ENCODE measurements around the gene TMEM267. TPM values are rescaled to one million over a fixed set of nuclear protein-coding genes. Genes with fewer than 3 reads are reported as not detected.
"Not testable (repeated sequence)": the region's sequence is repeated elsewhere in the genome, so short reads cannot be mapped to it uniquely, and the experiment has no call there.

TMEM267 gene
- total RNA-seq, 1 donor from 2014 or later: 15.7 TPM

GRCh38 chr5:43465455-43465854 is 18.2 kb downstream of the TMEM267 start:
- intact Hi-C loops (cut with micrococcal nuclease): not testable (repeated sequence)

DNA sequence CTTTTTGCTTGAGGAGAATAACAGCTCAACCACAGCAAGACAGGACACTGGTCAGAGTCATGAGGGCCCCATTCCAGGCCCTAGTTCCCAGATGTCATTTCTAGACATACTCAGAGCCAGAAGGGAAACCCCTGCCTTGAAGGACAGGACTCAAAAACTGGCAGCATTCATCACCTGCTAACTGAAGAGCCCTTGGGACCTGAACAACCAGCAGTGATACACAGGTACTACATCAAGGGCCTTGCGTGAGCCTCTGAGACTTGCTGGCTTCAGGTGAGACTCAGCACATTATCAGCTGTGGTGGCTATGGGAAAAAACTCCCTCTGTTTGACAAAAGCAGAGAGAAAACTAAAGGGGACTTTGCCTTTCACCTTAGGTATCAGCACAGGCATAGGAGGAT is 22.6 kb downstream of the TMEM267 start:
- intact Hi-C loops (cut with micrococcal nuclease): no loop called here

- intact Hi-C loops (cut with micrococcal nuclease): no loop called here
These were observed 27.1 kb downstream of the TMEM267 start for GRCh38 chr5:43456556-43456955.

GRCh38 chr5:43441575-43441974 is 42.1 kb downstream of the TMEM267 start:
- intact Hi-C loops (cut with micrococcal nuclease): not testable (repeated sequence)

DNA sequence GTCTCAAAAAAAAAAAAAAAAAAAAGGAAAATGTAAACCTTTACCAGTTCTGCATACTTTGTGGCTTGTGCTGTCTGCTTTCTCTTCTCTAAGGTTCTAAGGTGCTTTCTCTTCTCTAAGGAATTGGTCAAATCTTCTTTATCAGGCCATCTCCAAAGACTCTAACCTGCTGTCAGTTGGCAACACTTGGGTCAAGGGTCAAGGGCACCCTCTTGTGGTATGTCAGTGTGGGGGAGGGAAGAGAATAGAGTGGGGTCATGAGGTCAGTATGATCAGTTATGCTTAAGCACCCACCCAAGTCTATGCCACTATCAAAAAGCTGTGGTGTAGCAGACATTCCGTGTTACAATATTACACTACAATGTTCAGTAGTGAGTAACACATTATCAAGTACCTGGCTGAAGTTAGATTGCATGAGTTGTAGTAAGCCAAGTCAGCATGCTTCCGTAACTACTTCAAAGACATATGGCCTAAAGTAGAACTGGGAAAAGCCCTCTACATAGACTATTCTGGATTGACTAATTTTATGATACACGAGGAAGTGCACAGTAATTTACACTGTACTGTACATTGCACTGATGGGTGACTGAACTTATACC is 46.5 kb downstream of the TMEM267 start:
- intact Hi-C loops (cut with micrococcal nuclease): no loop called here

- intact Hi-C loops (cut with micrococcal nuclease): no loop called here
These were observed 50.3 kb downstream of the TMEM267 start for GRCh38 chr5:43433382-43433781.

- intact Hi-C loops (cut with micrococcal nuclease): no loop called here
These were observed 50.9 kb downstream of the TMEM267 start for GRCh38 chr5:43432486-43433375.

DNA sequence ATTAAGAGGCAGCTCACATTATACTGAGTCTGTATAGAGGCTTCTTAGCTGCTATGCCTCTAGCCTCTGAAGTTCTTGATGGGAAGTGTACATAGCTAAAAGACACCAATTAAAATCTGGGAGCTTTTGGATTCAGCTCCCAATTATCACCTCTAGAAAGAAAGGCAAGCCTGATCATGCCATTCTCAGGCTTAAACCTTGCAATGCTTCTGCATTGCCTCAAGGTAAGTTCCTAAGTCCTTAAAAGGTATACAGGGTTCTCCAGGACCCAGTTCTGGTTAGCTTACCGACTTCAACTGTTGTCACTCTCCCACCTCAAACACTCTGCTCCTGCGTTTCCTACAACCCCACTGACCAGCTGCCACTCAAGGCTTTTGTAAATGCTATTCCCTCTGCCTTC is 54.0 kb downstream of the TMEM267 start:
- intact Hi-C loops (cut with micrococcal nuclease): no loop called here

- intact Hi-C loops (cut with micrococcal nuclease): no loop called here
These were observed 54.6 kb downstream of the TMEM267 start for GRCh38 chr5:43429016-43429415.

DNA sequence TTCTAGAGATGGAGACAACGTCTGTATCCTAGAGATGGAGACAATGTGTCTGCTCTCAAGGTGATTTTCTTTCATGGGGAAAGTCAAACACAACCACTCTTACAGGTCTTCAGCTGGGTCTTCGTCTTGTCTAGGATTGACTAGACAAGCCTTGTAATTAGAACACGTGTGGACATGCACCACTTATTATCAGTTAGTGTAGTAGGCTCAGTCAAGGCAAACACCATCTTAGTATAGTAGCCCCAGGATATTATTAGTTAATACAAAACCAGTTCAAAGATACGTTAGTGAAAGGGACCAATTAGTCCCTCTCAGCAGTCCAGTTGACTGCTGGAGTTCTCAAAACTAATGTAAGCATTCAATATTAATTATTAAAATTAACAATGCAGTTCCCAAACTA is 56.4 kb downstream of the TMEM267 start:
- intact Hi-C loops (cut with micrococcal nuclease): no loop called here

GRCh38 chr5:43425983-43426382 is 57.7 kb downstream of the TMEM267 start:
- intact Hi-C loops (cut with micrococcal nuclease): no loop called here

DNA sequence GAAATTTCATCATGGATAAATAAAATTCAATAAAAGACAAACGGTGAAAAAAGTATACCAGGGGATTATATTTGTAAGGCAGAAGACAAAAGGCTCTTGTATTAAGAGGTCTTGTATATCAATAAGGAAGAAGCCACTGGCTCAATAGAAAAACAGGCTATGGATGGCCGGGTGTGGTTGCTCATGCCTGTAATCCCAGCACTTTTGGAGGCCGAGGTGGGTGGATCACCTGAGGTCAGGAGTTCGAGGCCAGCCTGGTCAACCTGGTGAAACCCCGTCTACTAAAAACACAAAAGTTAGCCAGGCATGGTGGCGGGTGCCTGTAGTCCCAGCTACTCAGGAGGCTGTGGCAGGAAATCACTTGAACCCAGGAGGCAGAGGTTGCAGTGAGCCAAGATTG is 60.6 kb downstream of the TMEM267 start:
- intact Hi-C loops (cut with micrococcal nuclease): not testable (repeated sequence)

- intact Hi-C loops (cut with micrococcal nuclease): no loop called here
These were observed 61.5 kb downstream of the TMEM267 start for GRCh38 chr5:43422143-43422542.

DNA sequence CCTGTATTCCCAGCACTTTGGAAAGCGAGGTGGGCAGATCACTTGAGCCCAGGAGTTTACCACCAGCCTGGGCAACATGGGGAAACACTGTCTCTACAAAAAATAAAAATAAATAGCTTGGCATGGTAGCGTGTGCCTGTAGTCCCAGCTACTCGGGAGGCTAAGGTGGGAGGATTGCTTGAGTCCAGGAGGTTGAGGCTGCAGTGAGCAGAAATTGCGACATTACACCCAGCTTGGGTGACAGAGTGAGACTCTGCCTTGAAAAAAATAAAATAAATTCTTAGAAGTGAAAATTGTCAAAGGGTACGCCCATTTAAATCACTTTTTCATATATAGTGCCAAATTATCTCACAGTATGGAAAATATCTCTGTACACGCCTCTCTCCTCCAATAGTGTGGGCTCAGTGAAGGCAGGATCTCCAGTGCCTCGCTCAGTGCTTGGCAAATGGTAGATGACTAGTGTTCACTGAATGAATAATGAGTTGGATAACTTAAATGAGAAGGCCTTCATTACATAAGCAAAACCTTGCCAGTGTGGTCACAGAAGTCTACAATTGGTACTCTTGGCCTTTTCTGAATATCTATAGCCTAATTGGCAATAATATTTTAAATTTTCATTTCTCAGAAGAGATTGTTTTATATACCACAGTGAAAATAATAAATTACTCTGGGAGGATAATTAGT is 62.1 kb downstream of the TMEM267 start:
- intact Hi-C loops (cut with micrococcal nuclease): no loop called here

DNA sequence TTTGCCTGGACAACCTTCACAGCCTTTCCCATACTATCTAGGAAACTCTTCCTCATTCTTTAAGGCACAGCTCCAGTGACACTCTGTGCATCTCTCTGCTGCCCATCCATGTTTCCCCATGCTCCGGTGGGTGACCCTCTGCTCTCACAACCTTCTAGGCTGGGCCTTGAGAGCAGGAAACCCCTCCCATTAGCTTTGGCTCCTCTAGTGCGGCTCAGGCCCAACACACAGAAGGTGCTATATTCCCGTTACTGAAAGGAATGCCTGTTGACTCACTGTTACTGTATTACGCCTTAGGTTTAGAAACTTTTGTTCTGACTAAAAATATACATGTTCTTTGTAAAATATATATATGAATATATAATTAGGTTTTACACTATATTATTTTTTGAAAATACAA is 63.4 kb downstream of the TMEM267 start:
- intact Hi-C loops (cut with micrococcal nuclease): no loop called here

GRCh38 chr5:43418561-43418960 is 65.1 kb downstream of the TMEM267 start:
- intact Hi-C loops (cut with micrococcal nuclease): no loop called here

DNA sequence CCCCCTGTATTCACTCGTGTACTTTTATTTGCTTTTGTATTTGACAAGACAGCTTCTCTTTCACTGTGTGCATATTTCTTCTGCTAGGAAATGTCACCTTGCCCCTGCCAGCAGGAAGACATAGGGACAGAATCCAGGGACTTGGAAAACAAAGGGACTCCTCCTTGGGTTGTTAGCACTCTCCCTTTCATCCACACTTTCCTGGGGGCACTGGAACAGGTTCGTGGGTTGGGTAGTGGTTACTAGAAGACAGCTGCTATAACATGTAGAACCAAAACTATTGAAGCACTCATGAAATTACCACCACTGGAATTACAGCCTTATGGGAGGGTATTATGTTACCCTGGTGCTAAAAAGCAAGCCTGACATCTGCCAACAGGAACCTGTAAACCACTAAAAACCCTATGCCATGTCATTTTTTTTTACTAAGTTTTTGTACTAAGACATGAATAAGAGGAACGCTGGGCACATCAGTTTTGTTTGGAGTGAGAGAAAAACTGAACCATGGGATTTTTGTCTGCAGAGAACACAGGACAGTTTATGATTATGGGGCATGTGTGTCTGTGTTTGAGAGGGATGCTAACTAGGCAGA is 66.8 kb downstream of the TMEM267 start:
- intact Hi-C loops (cut with micrococcal nuclease): no loop called here

DNA sequence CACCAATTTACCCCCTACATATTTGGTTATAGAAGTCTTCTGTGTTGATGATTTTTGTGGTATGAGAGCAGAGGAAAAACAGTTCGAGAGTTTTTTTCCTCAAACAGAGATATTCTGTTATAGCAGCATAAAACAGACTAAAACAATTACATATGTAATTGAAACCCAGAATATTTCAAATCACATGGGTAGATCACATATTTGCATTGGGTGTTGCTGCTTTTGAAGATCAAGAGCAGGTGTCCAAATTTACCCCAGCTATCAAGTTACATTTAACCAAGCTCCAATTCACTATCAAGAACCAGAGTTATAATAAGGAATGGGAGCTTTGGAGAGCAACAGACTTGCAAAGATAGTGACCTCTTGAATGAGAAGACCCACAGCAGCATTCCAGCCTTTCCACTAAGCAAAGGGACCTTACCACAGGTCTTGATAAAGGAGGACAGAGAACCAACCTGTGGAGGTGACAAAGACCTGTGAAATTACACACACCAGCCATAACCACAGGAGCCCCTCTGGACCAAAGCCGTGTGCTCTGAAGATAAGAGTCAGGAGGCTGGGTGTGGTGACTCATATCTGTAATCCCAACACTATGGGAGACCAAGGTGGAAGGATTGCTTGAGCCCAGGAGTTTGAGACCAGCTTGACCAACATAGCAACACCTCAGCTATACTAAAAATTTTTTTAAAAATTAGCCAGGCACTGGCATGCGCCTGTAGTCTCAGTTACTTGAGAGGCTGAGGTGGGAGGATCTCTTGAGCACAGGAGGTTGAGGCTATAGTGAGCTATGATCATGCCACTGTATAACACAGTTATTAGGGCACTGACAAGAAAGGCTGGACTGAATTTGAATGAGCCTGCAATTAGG is 67.5 kb downstream of the TMEM267 start:
- intact Hi-C loops (cut with micrococcal nuclease): no loop called here

DNA sequence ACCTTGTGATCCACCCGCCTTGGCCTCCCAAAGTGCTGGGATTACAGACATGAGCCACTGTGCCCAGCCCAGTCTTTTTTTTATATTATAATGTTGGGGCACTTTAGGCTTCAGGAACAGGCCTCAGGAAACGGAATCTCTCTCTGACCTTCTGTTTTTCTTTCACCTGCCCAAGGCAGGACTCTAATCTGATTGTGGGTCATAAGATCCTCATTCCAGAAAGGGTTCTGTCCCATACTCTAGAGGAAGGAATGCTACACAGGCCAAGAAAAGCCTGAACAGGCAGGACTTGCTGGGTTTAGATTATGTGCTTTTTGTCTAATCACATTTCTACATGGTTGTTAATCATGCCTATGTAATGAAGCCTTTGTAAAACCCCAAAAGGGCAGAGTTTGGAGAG is 69.7 kb downstream of the TMEM267 start:
- intact Hi-C loops (cut with micrococcal nuclease): no loop called here

DNA sequence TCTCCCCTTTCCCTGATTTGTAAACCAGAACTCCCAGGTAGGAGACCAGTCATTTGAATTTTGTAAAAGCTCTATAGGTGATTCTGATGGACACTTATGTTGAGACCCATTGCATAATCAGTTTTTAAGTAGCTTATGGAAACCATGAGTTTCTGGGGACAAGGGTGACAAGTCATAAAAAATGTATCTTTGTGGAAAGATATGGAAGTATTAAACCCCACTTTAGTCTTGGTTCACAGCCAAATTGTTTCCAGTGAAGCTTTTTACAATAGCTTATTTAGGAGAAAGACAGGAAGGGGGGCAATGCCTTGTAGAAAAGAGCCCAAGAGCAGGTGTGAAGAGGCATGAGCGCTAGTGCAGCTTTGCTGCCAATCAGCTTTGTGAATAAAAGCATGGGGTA is 71.0 kb downstream of the TMEM267 start:
- intact Hi-C loops (cut with micrococcal nuclease): no loop called here

- intact Hi-C loops (cut with micrococcal nuclease): no loop called here
These were observed 71.5 kb downstream of the TMEM267 start, which contains the start of gene CCL28 for GRCh38 chr5:43412156-43412555. CCL28 (minus strand) TSS chr5:43412391; CDS start chr5:43412316, 75 bp downstream.

All from T-helper 1 cell treated with Interleukin-12 subunit alpha and Interleukin-12 subunit beta and Interleukin-4 antibody, amounts not matched to agents 30 ng/mL and 1 ng/mL, for 36 hours (primary cell).